ENCODE results near the gene SEMA3D.

GRCh38 chr7:85081392-85081791 lies 105.5 kb downstream of the SEMA3D start:
- TF ChIP-seq CTCF (IDR thresholded peaks at IDR 0.05) (no peak), POLR2AphosphoS5 (IDR thresholded peaks at IDR 0.05) (no peak)

All from sigmoid colon (tissue), 4 donors.